Tongue (tissue), 2 donors: ENCODE data around the gene SLC4A11. TPM values are rescaled to one million over a fixed set of nuclear protein-coding genes. Genes with fewer than 3 reads are reported as not detected.
"Not testable (repeated sequence)": the region's sequence is repeated elsewhere in the genome, so short reads cannot be mapped to it uniquely, and the experiment has no call there.

ENCODE experiments used
- DNase-seq: peaks from one replicate; pipeline ENCODE4 v3.0.0-alpha.2; 2015
- total RNA-seq: library from RNA; depleted of rRNA; stranded (reverse); fragments of >200 nt; gene quantifications from one replicate; pipeline ENCODE4 v1.2.3, GENCODE V29; 2014

Gene SLC4A11
- total RNA-seq, 1 donor from 2014 or later: 0.62 TPM

- DNase-seq: no peak
Observed at GRCh38 chr20:3227936-3228749, 10.8 kb downstream of the SLC4A11 start.

- DNase-seq: no peak
Observed at GRCh38 chr20:3227506-3227905, 11.5 kb downstream of the SLC4A11 start.

GRCh38 chr20:3226864-3227263 is 12.1 kb downstream of the SLC4A11 start:
- DNase-seq: no peak

DNA sequence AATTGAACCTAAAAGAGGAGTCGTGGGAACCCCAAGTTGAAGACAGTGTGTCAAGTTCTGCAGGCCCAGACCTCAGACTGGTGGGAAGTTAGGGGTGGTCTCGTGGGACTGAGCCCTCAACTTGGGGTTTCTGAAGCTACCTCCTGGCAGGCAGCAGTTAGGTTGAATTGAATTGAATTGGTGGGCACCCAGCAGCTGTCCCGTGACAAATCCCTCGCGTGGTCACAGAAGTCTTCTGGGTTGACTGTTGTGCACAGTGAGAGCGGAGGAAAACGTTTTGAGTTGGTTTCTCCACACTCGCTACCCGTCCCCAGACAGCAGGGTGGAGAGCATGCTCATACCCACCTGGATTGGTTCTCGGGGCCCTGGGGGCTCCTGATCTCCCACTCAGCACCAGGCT is 12.9 kb downstream of the SLC4A11 start:
- no peak for DNase-seq

DNA sequence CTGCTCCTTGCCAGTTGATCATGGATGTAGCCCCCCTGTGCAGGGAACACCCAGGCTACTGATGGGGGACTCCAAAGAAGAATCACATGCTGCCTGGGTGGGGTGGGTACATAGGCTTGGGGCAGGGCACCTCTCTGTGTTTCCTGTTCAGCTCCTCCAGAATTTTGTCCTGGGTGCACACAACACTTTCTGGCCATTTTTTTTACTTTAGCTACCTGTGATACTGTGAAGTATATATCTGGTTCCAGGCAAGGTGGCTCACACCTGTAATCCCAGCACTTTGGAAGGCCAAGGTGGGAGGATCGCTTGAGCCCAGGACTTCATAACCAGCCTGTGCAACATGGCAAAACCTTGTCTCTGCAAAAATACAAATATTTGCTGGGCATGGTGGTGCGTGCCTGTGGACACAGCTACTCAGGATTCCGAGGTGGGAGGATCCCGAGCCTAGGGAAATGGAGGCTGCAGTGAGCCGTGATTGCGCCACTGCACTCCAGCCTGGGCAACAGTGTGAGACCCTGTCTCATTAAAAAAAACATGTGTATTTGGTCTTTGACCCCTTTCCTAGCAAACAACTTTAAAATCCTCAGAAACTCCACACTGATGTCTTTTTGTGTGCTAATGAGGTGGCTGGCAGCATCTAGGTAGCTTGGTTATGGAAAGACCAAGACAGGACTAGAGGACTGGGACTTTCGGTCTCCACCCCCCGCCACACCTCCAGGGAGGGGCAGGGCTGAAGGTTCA is 14.1 kb downstream of the SLC4A11 start:
- DNase-seq: no peak

GRCh38 chr20:3223994-3224680 is 14.9 kb downstream of the SLC4A11 start:
- DNase-seq: no peak

- DNase-seq: no peak
Observed at GRCh38 chr20:3223651-3223993, 15.4 kb downstream of the SLC4A11 start.

GRCh38 chr20:3222635-3223600 is 16.1 kb downstream of the SLC4A11 start:
- DNase-seq: peak; percentile 59

DNA sequence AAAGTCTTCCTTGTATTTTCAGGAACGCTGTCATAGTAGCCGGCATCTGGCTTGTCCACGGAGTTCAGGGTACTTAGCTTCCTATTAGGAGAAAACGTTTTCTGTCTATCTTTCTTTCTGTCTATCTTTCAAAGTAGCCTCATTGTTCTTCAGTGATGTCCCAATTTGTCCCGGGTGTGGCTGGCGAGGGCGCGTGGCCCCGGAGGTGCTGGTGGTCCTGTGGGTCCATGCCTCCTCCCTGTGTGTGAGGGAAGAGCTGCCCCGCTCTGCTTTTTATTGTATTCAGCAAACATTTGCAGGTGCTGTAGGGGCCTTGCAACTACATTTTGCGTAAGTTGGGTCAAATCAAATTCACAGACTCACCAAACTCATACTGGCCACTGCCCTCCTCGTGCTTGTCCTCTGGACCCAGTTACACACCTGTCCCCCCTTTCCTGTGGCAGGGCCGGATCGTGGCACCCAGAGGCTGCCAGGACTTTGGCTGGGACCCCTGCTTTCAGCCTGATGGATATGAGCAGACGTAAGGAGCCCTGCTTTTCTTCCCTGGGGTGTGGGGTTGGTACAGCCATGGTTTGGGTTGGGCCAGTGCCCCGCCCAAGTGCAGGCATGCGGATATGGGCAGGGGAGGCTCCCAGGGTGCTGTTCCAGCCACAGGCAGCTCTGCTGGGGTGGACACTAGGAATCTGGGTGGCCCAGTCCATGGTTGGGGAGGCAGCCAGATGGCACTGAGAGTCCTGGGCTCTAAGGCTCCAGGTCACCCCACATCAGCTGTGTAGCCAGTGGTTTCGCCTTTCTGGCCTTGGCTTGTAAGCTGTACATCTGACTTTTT is 17.4 kb downstream of the SLC4A11 start:
- no peak for DNase-seq

DNA sequence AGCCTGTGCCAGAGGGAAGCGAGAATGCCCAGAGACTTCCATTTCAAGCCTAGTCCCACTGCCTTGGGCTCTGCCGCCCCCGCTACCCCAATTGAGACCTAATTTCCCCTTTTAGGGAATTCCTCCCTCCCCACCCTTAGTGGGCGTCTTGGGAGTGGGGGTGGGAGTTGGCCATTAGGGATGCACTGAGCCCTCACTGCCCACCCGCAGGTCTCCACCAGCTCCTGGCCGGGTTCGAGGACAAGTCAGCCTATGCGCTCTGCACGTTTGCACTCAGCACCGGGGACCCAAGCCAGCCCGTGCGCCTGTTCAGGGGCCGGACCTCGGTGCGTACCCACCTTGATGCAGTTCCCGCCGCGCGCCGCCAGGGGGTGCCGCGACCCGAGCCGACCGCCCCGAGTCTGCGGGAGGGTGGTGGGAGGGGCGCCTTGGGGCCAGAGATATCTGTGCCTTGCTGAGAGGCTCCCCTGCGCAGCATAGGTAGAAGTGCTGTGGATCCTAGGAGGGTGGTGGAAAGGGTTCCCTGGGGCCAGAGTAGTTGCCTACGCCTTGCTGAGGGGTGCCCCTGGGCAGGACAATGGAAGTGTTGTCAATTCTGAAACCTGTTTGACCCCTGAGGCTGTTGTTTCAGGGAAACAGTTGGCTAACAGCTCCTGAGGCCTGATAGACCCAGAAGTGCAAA is 20.5 kb downstream of the SLC4A11 start:
- peak; percentile 50 for DNase-seq

- DNase-seq: not testable (repeated sequence)
Observed at GRCh38 chr20:3215359-3215917, 23.6 kb downstream of the SLC4A11 start.

DNA sequence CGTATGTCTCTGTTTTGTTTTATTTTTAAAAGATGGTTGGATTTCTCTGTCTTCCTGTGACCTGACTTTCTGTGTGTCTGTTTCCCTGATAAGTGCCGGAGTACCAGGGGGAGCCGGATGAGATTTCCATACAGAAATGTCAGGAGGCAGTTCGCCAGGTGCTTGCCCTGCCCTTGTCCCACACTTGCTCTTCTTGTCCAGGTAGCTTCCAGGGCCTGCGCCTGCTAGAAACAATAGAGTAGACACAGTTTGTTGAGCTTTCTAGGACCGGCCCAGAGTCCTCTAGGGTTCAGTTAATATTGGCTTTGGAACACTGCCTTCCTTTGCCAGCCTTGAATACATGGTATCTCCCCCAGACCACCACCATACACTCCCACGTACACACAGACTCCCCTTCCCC is 25.8 kb downstream of the SLC4A11 start:
- DNase-seq: no peak

- DNase-seq: no peak
Observed at GRCh38 chr20:3210346-3210745, 28.6 kb downstream of the SLC4A11 start.

DNA sequence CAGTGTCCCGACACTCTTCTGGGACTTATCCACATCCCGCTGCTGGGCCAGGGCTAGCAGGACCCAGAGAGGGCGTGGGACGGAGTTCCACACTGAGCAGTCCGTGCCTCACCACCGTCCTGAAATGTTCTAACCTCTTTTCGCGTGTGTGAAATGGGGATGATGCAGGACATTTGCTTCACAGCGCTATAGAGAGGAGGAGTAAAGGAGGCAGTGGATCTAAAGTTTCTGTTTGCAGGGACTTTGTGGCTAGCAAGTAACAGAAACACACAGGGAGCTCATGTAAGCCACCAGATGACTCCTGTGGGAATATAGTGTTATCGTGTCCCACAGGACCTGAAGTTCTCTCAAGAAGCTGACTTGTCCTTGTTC is 29.1 kb downstream of the SLC4A11 start:
- no peak for DNase-seq

- DNase-seq: peak; percentile 75
Observed at GRCh38 chr20:3209257-3209945, 29.6 kb downstream of the SLC4A11 start, which contains the start of gene ITPA. ITPA (plus strand) TSS chr20:3209498; CDS start chr20:3209552, 54 bp downstream.

DNA sequence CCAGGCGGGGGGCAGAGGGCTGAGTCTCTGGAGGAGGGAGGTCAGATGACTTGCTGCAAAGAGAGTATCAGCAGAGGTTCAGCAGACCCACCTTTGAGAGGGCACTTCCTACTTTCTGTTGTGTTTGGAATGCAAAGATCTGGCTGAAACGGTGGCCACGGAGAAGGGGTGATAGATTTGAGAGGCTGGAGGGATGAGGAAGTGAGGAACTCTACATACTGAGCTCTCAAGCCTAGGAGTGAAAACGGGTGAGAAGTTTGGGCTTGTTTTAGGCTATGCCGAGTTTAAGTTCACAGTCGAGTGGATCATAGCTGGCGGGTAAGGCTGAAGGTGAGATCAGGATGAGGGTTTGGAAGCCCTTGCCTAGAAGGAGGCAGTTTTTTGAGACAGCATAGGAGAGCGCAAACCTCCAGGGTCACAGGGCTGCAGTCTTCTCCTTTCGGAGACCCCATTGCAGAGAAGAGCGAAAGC is 30.2 kb downstream of the SLC4A11 start:
- no peak for DNase-seq

- DNase-seq: peak; percentile 93
Observed at GRCh38 chr20:3204124-3204794, 34.7 kb downstream of the SLC4A11 start, which contains the start of gene DDRGK1. DDRGK1 (minus strand) TSS chr20:3204682; CDS start chr20:3204627, 55 bp downstream.
